Ovary (tissue), 3 donors: ENCODE data around the gene FAM117B.

Experiments used
- CTCF ChIP-seq, 3 donors: fragments of 450-650 bp in 2 of 3; fragments of 200-600 bp in 1 of 3; IDR thresholded peaks; one replicate each; pipeline versions ENCODE4 v1.5.1 to v1.8.0; 2016 to 2022; ENCODE audit warnings: antibody characterized with exemption in 3 of 3, mild to moderate bottlenecking in 1 of 3
- EP300 ChIP-seq: sonication (generic); formaldehyde crosslinking; IDR thresholded peaks from one replicate; pipeline ENCODE4 v1.6.1; 2017; ENCODE audit warnings: antibody characterized with exemption
- POLR2A ChIP-seq: fragments of 450-650 bp; IDR thresholded peaks from one replicate; pipeline ENCODE4 v1.6.1; 2017; ENCODE audit warnings: antibody characterized with exemption, mild to moderate bottlenecking, moderate library complexity
- donor health status: DM: no; HTN: no; CAD: no.

GRCh38 chr2:202703091-202703490, 68.3 kb downstream of the FAM117B start:
- TF ChIP-seq CTCF (IDR thresholded peaks at IDR 0.05) (no peak), POLR2A (no peak), EP300 (no peak)
